ENCODE data around the gene SLC16A7.

- TF ChIP-seq BHLHE40 (IDR thresholded peaks at IDR 0.05; ENCODE audit: low read length) = no peak
- no peak for TF ChIP-seq PCBP2 (IDR thresholded peaks at IDR 0.05; ENCODE audit: low read depth, low read length, poor library complexity, severe bottlenecking)
- TF ChIP-seq YY1 (IDR thresholded peaks at IDR 0.05; ENCODE audit: borderline replicate concordance in 1 of 3, control insufficient read depth in 1 of 3, extremely low read depth in 1 of 3, insufficient read depth in 3 of 3, insufficient read length in 1 of 3, insufficient replicate concordance in 2 of 3, low read depth in 1 of 3, low read length in 2 of 3) = no peak
- no peak for TF ChIP-seq EP300 (IDR thresholded peaks at IDR 0.05; ENCODE audit: low read length)
- TF ChIP-seq CHCHD3 (CRISPR knock-in tag; IDR thresholded peaks at IDR 0.05) = no peak
- no peak for TF ChIP-seq ZNF316 (IDR thresholded peaks at IDR 0.05)
- no peak for TF ChIP-seq RBM22 (IDR thresholded peaks at IDR 0.05; ENCODE audit: low read depth, low read length, poor library complexity, severe bottlenecking)
- TF ChIP-seq CREB1 (IDR thresholded peaks at IDR 0.05) = no peak
- no peak for TF ChIP-seq CREB1 (CRISPR knock-in tag; IDR thresholded peaks at IDR 0.05)
These were observed 83.1 kb downstream of the SLC16A7 start for GRCh38 chr12:59678759-59679411.
